CD1c-positive myeloid dendritic cell (primary cell): ENCODE results near the gene ARMC10.
"Not testable (repeated sequence)": the region's sequence is repeated elsewhere in the genome, so short reads cannot be mapped to it uniquely, and the experiment has no call there.

Source experiments
- DNase-seq: peaks from one replicate; pipeline ENCODE4 v3.0.0-alpha.2; 2016; ENCODE audit errors: extremely low spot score

Gene ARMC10

GRCh38 chr7:103074519-103075336, at the start of gene ARMC10, which contains the start of gene FBXL13:
Gene ARMC10 (plus strand): TSS chr7:103075140. CDS start chr7:103075273, 133 bp downstream.
Gene FBXL13 (minus strand): TSS chr7:103074796.
- DNase-seq: peak; percentile 97

- peak; percentile 9 for DNase-seq
These were observed 49.6 kb upstream of the ARMC10 start for GRCh38 chr7:103025341-103025740.

- no peak for DNase-seq
These were observed 43.9 kb upstream of the ARMC10 start for GRCh38 chr7:103031024-103031423.

- no peak for DNase-seq
These were observed 43.2 kb upstream of the ARMC10 start for GRCh38 chr7:103031781-103032180.

- not testable (repeated sequence) for DNase-seq
These were observed 40.6 kb upstream of the ARMC10 start for GRCh38 chr7:103034318-103034717.

- DNase-seq: no peak
These were observed 37.5 kb upstream of the ARMC10 start for GRCh38 chr7:103037476-103037822.

GRCh38 chr7:103037823-103038739, 36.9 kb upstream of the ARMC10 start:
- not testable (repeated sequence) for DNase-seq

GRCh38 chr7:103041815-103042214, 33.1 kb upstream of the ARMC10 start:
- DNase-seq: not testable (repeated sequence)

- no peak for DNase-seq
These were observed 26.1 kb upstream of the ARMC10 start for GRCh38 chr7:103048833-103049232.

GRCh38 chr7:103051519-103051918, 23.4 kb upstream of the ARMC10 start:
- no peak for DNase-seq

GRCh38 chr7:103056006-103056405, 18.9 kb upstream of the ARMC10 start:
- not testable (repeated sequence) for DNase-seq

GRCh38 chr7:103058122-103058521, 16.8 kb upstream of the ARMC10 start:
- DNase-seq: no peak

GRCh38 chr7:103059471-103059870, 15.5 kb upstream of the ARMC10 start:
- DNase-seq: peak; percentile 47

- no peak for DNase-seq
These were observed 11.0 kb upstream of the ARMC10 start for GRCh38 chr7:103063895-103064294.

GRCh38 chr7:103065667-103066066, 9.3 kb upstream of the ARMC10 start:
- peak; percentile 45 for DNase-seq

GRCh38 chr7:103068414-103069403, 6.2 kb upstream of the ARMC10 start:
- no peak for DNase-seq

- DNase-seq: no peak
These were observed 3.9 kb upstream of the ARMC10 start for GRCh38 chr7:103071000-103071399.

- no peak for DNase-seq
These were observed 886 bp upstream of the ARMC10 start for GRCh38 chr7:103073989-103074518.

- DNase-seq: peak; percentile 63
These were observed 488 bp downstream of the ARMC10 start for GRCh38 chr7:103075337-103075918.

- peak; percentile 23 for DNase-seq
These were observed 1.8 kb downstream of the ARMC10 start for GRCh38 chr7:103076764-103077163.

- no peak for DNase-seq
These were observed 2.4 kb downstream of the ARMC10 start for GRCh38 chr7:103077318-103077717.
